GM12801 (cell line): ENCODE measurements around the gene RETREG1.

Source experiments
- TF ChIP-seq, protein P1 (sequence below): IDR thresholded peaks from one replicate; pipeline ENCODE4 v1.5.1; 2011; ENCODE audit warnings: control low read depth; ENCODE audit not compliant: insufficient read length; ENCODE audit errors: extremely low read depth

Gene RETREG1

GRCh38 chr5:16464231-16464630, 152.6 kb downstream of the RETREG1 start:
- TF ChIP-seq, protein P1, sequence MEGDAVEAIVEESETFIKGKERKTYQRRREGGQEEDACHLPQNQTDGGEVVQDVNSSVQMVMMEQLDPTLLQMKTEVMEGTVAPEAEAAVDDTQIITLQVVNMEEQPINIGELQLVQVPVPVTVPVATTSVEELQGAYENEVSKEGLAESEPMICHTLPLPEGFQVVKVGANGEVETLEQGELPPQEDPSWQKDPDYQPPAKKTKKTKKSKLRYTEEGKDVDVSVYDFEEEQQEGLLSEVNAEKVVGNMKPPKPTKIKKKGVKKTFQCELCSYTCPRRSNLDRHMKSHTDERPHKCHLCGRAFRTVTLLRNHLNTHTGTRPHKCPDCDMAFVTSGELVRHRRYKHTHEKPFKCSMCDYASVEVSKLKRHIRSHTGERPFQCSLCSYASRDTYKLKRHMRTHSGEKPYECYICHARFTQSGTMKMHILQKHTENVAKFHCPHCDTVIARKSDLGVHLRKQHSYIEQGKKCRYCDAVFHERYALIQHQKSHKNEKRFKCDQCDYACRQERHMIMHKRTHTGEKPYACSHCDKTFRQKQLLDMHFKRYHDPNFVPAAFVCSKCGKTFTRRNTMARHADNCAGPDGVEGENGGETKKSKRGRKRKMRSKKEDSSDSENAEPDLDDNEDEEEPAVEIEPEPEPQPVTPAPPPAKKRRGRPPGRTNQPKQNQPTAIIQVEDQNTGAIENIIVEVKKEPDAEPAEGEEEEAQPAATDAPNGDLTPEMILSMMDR: no peak

- TF ChIP-seq, protein P1: no peak
Observed at GRCh38 chr5:16461782-16462181, 155.0 kb downstream of the RETREG1 start.

GRCh38 chr5:16461026-16461425, 155.8 kb downstream of the RETREG1 start:
- TF ChIP-seq, protein P1: no peak

DNA sequence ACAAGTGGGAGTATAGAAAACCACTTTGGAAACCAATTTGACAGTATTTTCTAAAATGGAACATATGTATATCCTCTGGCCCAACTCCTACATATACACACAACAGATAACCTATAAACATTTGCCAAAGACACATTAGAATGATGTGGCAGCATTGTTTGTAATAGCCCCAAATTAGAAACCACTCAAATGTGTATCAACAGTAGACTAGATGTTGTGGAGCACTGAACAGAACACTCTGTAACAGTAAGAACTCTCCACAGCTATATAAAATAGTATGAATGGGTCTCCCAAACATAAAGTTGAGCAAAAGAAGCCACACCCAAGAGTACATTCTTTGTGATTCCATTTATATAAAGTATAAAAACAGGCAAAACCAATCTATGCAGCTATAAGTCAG, 157.3 kb downstream of the RETREG1 start:
- TF ChIP-seq, protein P1: no peak

- TF ChIP-seq, protein P1: no peak
Observed at GRCh38 chr5:16457853-16458252, 158.9 kb downstream of the RETREG1 start.

- TF ChIP-seq, protein P1: no peak
Observed at GRCh38 chr5:16457451-16457850, 159.3 kb downstream of the RETREG1 start.

GRCh38 chr5:16456103-16456832, 160.5 kb downstream of the RETREG1 start:
- TF ChIP-seq, protein P1: no peak
